Measurements from ENCODE around the gene FAM50A.
"Not testable (repeated sequence)": the region's sequence is repeated elsewhere in the genome, so short reads cannot be mapped to it uniquely, and the experiment has no call there.

Gene FAM50A, protein sequence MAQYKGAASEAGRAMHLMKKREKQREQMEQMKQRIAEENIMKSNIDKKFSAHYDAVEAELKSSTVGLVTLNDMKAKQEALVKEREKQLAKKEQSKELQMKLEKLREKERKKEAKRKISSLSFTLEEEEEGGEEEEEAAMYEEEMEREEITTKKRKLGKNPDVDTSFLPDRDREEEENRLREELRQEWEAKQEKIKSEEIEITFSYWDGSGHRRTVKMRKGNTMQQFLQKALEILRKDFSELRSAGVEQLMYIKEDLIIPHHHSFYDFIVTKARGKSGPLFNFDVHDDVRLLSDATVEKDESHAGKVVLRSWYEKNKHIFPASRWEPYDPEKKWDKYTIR

DNA sequence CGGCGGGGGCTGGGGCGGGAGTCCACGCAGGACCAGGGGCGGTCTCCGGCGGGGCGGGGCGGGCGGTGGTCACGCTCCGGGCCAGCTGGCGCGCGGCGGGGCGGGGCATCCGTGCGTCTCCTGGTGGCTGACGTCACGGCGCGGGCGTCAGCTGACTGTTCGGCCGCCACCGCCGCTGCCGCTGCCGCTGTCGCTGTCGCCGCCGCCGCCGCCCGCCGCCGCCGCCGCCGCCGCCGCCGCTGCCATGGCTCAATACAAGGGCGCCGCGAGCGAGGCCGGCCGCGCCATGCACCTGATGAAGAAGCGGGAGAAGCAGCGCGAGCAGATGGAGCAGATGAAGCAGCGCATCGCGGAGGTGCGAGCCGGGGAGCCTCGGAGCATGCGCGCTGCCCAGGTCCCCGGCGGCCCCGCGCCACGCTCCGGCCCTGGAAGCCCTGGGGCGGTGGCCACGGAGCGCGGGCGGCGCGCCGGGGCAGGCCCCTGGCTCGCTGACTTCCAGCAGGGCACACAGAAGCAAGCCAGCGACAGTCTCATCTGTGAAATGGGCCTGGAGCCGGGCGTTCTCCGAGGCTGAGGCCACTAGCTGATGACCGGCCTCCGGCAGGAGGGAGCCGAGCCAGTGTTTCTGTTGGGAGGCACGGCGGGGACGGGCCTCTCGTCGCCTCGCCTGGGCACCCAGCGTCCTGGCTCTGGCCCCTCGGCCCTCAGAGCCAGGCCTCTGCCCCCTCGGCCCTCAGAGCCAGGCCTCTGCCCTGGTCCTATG is at the start of gene FAM50A:
Gene FAM50A, plus strand, starts transcription at position 150 of the 763 bp plus-strand sequence. Its CDS starts 95 bp downstream, at position 245.
- DNase-seq = peak; percentile 9 to 39

DNA sequence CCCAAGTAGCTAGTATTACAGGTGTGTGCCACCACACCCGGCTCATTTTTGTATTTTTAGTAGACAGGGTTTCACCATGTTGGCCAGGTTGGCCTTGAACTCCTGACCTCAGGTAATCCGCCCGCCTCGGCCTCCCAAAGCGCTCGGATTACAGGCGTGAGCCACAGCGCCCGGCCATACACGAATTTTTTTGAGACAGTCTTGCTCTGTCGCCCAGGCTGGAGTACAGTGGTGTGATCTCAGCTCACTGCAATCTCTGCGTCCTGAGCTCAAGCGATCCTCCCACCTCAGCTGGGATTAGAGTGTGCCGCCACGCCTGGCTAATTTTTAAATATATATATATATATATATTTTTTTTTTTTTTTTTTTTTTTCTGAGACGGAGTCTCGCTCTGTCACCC is 47.6 kb upstream of the FAM50A start:
- DNase-seq = not testable (repeated sequence)

DNA sequence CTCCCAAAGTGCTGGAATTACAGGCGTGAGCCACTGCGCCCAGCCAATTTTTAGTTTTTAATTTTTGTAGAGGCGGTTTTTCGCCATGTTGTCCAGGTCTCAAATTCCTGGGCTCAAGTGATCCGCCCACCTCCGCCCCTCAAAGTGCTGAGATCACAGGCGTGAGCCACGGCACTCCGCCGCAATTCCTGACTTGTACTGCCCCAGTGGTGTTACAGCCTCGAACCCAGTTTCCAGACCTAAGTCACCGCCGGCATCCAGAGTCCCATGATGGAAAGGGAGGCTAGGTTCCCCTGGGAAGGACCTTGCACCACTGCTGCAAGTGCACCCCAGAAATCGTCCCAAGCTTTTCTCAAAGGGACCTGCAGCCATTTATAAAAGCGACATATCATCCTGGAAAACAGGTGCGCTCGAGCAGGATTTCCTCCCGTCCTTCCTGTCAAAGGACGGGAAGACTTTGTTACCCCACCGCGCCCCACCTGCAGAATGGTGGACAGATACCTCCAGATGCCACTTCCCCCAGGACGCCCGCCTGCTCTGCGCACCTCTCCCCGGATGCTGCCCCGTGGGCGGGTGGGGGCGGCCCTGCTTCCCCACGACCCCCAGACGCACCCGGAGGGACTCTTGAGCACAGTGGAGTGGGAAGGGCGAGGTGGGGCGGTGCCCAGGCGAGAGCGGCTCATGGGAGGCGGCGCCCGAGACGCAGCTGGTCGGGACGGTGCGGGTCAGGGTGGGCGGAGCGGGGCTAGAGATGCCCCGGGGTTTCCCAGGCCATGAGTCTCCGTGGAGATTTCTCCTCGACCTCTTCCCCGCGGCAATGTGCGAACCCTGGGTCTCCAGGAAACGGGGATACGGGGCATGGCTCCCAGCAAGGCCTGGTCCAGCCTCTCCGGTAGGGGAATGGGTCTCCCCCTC is 46.7 kb upstream of the FAM50A start:
- peak; percentile 50 for DNase-seq

DNA sequence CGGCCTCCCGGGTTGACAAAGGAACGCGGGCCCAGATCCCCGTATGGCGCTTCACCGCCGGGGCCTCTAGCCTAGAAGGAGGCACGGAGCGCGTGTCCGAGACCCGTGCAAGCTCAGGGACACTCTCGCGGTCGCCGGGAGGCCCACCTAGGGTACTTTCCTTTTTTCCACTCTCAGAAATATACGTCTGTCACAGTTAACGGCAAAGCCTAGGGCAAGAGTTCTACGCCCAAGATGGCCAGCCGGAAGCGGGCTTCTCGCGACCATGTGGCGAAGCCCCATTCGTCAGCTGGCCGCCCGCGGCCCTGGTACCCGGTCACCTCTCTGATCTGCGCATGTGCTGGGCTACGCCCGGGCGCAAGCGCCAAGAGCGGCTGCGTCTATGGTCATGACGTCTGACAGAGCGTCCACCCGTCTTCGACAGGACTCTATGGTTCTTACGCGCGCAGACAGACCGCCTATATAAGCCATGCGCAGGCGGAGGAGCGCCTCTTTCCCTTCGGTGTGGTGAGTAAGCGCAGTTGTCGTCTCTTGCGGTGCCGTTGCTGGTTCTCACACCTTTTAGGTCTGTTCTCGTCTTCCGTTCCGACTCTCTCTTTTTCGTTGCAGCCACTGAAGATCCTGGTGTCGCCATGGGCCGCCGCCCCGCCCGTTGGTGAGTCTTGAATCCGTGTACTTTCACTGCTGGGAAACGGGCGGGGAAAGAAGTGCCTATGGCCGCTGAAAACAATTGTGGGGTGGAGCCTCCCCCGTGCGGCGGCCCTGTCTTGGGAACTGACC is 45.9 kb upstream of the FAM50A start, which contains the start of gene RPL10:
Gene RPL10, plus strand, starts transcription at position 490 of the 780 bp plus-strand sequence. Its CDS starts 143 bp downstream, at position 633.
- DNase-seq = peak; percentile 81 to 92

DNA sequence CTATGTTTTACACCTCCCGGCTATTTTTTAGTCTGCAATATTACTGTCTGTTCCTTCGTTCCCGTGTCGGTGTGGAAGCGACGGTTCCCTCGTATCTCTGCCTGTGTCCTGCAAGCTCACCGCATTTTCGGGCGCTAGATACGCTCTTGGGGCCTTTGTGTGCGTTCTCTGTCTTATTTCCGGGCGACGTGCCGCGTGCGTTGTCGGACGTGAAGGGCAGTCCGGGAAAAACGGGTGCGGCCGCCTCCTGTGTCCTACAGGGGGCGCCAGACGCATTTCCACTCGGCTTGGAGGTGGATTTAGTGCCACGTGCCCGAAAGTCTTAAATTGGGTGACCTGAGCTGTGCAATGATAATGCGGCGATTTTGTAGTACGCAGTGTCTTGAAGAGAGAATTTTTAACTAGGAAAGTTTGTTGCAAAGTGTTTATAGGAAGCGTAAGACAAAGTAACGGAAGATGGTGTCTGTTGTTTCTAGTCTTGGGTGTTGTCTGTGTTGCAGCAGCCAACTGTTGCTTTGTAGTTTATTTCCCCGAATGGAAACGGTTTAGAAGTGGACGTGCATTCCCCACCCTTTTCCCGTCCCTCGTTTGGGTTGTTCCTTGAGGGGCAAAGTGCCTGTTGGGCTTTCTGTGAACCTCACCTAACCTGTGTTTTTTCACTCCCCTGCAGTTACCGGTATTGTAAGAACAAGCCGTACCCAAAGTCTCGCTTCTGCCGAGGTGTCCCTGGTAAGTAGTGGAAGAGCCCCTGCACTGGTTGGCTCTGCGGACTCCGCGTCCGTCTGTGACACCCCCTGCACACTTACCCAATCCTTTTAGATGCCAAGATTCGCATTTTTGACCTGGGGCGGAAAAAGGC is 45.0 kb upstream of the FAM50A start:
- DNase-seq = peak; percentile 43 to 48

DNA sequence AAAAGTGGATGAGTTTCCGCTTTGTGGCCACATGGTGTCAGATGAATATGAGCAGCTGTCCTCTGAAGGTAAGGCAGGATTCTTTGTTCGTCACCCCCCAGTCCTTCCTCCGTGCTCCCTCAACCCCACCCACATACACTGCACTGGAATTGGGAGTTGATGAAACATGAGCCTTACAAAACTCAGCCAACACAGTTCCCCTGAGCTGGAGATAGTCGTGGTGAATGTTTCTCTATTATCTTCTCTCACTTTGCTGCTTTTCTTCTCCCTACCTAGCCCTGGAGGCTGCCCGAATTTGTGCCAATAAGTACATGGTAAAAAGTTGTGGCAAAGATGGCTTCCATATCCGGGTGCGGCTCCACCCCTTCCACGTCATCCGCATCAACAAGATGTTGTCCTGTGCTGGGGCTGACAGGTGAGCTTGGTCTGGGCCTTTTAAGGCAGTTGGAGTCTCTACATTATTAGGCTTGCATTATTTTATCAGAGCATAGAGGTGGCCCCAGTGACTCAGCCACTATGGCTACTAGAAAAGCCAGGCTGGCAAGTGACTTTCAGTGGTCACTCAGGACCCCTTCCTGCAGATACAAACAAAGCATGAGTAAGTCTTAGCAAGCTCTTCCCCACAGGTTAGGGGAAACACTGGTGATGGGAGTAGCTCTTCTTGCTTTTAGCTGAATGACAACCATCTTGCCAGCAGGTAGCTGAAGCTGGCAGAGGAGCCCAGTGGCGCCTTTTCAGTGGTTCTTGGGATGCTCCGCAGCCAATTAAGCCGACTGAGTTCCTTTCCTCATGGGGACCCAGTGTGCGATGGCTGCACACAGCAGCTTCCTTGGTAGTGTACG is 44.2 kb upstream of the FAM50A start:
- DNase-seq = no peak

DNA sequence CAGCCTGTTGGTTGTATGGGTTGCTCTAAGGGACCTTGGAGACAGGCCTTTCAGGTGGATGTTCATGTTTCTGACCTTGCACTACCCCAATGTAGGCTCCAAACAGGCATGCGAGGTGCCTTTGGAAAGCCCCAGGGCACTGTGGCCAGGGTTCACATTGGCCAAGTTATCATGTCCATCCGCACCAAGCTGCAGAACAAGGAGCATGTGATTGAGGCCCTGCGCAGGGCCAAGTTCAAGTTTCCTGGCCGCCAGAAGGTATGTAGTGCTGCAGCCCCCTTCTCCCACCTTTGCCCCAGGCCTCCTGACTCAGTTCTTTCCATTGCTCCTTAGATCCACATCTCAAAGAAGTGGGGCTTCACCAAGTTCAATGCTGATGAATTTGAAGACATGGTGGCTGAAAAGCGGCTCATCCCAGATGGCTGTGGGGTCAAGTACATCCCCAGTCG is 43.5 kb upstream of the FAM50A start:
- DNase-seq = not testable (repeated sequence)

DNA sequence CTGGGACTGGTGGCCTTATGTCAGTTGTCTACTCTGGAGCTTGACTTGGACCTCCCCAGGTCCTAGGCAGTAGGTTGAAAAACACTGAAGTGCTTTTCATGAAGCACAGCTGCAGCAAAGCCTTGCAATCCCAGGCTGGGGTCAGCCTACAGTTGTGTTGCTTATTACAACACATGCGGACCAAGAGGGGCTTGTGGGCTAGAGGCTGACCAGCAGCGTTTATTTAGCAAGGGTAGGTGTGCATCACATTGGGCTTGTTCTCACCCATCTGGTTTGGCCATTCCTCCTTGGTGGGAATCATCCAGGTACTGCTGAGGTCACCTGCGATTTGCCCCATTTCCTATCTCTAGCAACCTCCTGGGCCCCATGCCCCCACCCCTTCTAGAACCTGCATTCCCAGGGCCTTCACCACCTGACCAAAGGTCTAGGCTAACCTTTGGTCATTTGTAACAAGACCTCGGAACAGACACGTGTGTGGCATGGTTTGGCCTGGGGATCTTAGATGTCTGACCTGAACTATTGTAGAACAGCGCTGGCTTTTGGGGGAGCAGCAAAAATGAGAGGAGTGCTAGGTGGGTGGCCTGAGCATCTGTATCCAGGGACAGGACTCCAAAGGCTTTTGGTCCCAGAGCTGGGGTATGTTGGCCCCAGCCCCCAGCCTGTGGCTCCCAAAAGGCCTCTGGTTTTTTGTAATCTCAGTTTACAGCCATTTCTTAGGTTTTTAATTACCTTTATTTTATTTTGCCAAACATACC is 42.7 kb upstream of the FAM50A start:
- no peak for DNase-seq

DNA sequence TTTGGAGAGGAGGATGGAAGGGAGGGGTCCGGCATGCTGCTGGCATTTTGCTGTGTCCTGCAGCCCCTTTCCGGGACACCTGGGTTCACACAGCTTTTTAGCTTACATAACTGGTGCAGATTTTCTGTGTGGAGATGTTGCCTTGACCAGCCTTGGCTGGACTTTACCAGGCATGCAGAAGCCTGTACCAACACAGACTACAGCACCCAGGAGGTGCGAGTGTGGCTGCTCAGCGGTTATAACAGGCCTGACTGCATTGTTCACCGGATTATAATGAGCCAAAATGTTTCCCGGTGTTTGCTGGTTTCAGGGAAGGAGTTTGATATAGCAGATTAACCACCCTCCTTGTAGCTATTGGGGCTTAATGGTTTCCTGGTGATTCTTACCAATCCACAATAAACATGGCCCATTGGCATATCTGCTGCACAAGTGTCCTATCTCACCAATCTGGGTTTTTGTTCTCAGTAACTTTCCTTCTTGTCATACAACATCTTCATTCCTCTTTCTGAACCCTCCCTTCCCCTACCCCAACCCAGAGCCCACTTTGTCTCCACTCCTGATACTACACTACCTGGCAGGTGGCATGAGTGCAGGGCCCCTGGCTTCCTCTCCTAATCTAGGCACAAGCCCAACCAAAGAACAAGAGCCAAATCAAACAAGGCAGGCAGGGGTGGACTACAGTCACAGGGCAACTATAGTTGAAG is 41.9 kb upstream of the FAM50A start:
- no peak for DNase-seq

DNA sequence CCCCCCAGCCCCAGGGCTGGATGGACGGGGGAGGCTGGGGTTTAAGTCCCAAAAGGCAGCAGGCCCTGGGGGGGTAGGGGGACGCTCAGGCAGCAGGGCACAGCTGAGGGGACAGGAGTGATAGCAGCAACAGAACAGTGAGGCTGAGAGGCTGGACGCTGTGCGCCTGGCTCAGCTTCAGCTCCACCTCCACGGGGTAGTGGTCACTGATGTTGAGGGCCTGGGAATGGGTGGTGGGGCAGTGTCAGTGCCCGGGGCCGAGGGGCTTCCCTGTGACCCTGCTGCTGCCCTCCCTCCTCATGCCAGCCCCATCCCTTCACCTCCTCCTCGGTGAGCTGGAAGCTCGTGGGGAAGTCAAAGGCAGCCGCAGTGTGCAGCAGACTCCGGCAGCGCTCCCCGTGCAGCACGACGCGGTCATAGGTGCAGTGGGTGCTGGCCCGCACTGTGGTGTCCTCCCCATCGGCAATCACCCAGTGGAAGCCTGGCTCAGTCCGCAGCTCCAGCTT is 41.3 kb upstream of the FAM50A start:
- DNase-seq = no peak

DNA sequence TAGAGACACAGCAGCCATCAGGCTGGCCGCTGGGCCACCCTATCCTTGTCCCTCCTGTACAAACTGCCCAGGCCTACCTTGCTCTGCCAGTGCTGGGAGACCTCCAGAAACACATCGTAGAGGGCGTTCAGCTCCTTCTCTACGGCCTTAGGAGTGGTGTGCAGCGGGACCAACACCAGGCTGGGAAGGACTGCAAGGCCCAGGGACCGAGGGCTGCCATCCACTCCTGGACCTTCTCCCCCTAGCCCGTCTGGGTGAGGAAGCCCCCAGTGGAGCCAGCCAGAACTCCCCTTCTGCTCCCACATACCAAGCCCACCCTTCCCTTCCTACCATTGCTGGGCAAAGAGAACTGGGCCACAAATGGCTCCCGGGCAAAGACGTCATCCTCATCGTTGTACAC is 40.7 kb upstream of the FAM50A start:
- DNase-seq = no peak

DNA sequence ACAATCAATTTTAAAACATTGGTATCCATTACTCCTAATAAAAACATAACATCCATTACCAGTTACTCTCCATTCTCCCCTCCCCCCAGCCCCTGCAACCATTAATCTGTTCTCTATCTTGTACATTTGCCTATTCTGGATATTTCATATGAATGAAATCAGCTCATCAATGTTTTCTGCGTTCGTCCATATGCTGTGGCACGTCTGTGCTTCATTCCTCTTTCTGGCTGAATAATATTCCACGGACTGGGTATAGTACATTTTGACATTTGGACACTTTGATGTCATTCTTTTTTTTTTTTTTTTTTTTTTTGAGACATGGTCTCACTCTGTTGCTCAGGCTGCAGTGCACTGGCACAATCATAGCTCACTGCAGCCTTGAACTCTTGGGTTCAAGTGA is 40.1 kb upstream of the FAM50A start:
- no peak for DNase-seq

DNA sequence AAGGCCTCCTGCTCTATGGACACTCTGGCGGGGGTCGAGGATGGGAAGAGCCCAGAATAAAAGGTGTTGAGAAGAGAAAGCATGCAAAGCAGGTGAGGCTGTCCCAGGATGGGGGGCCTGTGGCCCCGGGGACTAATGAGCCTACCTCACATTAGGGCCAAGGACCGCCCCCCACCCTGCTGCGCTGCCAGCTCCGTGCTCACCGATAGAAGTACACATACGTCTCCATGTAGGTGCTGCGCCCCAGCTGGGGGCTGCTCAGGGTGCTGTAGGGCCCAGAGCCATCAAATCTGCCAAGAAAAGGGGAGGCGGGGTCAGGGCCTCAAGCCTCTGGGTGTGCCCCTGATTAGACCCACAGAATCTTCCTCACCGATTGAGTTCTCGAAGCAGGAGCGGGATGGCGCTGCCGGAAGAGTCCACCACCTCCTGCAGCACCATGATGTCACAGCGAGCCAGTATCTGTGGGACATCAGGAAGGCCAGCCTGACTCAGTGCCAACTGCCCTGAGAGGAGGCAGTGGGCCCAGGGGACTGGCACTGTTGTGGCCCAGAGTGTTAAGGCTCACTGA is 39.2 kb upstream of the FAM50A start:
- no peak for DNase-seq

DNA sequence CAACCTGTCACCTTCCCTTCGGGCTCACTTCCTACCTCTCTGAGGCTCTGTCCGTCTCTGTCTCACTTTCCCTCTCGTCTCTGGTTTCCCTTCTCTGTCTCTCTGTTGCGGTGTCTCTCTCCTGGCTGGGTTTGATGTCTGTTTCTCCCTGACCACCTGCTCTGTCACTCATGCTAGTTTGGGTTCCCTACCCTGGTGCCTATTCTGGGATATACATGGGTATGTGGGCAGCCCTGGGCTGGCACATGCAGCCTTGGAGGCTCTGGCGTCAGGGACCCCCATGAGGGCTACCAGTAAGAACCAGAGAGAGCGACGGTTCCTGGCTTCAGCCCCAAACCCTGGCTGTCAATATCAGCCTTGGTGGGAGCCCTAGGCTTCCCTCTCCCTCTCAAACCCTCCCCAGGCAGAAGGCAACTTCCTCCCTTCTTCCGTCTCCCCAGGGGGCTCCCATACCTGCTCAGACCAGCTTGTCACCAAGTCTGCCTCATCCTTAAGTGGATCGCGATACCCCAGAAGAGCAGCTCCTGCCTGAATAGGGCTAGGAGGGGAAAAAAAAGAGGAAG is 35.2 kb upstream of the FAM50A start:
- DNase-seq = no peak

DNA sequence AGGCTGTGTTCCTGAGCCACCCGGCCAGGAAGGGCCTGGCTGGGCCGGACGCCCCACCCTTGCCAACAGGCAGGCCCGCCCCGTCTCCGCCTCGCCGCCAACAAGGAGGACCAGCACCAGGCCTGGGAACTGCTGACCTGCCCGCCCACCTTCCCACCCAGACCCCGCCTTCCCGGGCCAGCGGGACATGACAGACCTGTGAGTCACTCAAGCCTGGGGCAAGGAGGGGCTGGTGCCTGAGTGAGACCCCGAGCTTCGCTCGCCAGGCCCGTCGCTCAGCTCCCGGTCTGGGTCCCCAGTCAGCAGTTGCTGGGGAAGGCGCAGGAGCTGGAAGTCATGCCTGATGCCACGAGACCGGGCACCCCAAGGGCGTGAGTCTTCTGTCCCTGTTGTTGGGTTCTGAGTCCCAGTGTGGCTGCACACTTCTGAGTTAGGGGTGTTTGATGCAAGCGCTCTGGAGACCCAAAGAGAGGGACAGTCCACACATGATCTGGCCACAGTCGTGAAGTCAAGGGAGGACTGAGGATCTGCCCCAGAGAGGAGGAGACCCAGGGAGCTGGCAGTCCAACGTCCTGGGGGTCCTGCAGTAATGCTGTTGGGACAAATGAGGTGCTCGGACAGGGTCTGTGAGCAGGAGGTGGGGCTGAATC is 34.6 kb upstream of the FAM50A start, which contains the start of gene DNASE1L1:
Gene DNASE1L1, minus strand, starts transcription at position 33 of the 650 bp plus-strand sequence. CDS start 3,686 bp downstream, outside the sequence.
- peak; percentile 47 to 65 for DNase-seq

DNA sequence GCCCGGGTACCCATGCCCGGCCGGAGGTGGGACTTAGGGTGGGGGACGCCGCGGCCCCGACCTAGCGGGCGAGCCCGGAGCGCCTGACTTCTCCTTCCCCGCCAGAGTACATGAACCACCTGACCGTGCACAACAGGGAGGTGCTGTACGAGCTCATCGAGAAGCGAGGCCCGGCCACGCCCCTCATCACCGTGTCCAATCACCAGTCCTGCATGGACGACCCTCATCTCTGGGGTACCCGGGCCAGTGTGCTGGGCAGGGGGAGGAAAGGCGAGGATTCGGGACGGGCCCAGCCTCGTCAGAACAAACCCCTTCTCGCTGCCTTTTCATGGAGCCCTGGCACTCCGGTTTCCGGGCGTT is 32.0 kb upstream of the FAM50A start:
- DNase-seq = peak; percentile 40 to 44

DNA sequence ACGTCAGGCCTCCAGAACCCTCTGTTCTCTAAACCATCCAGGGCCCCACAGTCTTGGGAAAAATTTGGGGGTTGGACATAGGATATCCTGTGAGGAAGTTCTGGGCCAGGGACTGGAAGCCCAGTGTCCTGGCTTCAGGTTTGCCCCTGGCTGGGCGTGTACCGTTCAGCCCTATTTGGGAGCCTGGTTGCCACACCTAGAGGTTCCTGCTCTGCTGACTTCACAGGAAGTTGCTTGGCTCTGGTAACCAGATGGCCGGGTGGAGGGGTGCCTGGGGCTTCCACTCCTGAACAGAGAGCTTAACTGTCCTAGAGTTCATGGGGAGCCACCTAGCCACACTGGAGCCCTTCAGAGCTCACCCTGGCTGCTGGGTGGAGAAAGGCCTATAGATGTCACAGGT is 31.5 kb upstream of the FAM50A start:
- DNase-seq = peak; percentile 48

All from Kasumi-1 (cell line).